Heart right ventricle (tissue), 16 donors: Measurements from ENCODE around the gene LRP1. TPM values are rescaled to one million over a fixed set of nuclear protein-coding genes. Genes with fewer than 3 reads are reported as not detected.

ENCODE experiments used
- ATAC-seq, 8 donors: fragments of 200-7000 bp; cut with Tn5 transposase; one replicate each; pipeline ENCODE4 v1.9.1; 2020; ENCODE audit warnings: mild to moderate bottlenecking in 8 of 8, moderate library complexity in 8 of 8, moderate number of reproducible peaks in 1 of 8
- DNase-seq, 2 donors: peaks; one replicate each; pipeline ENCODE4 v3.0.0-alpha.2; 2020
- H3K27ac ChIP-seq, 10 donors: fragments of 200-600 bp; sonication (generic) in 2 of 10; one replicate each; pipeline versions ENCODE4 v1.5.0 to v1.8.0; 2020 to 2022; ENCODE audit warnings: mild to moderate bottlenecking in 3 of 10
- H3K27me3 ChIP-seq, 7 donors: fragments of 200-600 bp; one replicate each; pipeline ENCODE4 v1.8.0; 2021 to 2022; ENCODE audit warnings: mild to moderate bottlenecking in 2 of 7
- H3K36me3 ChIP-seq, 9 donors: fragments of 200-600 bp; sonication (generic) in 1 of 9; one replicate each; pipeline versions ENCODE4 v1.5.0 to v1.8.0; 2020 to 2022; ENCODE audit warnings: mild to moderate bottlenecking in 2 of 9
- H3K4me1 ChIP-seq, 9 donors: fragments of 200-600 bp; sonication (generic) in 1 of 9; one replicate each; pipeline versions ENCODE4 v1.5.0 to v1.8.0; 2020 to 2022; ENCODE audit warnings: mild to moderate bottlenecking in 4 of 9
- H3K4me3 ChIP-seq, 10 donors: fragments of 200-600 bp; sonication (generic) in 2 of 10; one replicate each; pipeline versions ENCODE4 v1.5.0 to v1.8.0; 2020 to 2022; ENCODE audit warnings: mild to moderate bottlenecking in 7 of 10, moderate library complexity in 2 of 10
- H3K9me3 ChIP-seq, 11 donors: fragments of 200-600 bp in 10 of 11; sonication (generic) in 2 of 11; one replicate each; pipeline versions ENCODE4 v1.5.0 to v1.8.0; 2013 to 2022; ENCODE audit warnings: mild to moderate bottlenecking in 2 of 11, control low read depth in 1 of 11, moderate library complexity in 1 of 11
- CTCF ChIP-seq, 9 donors: fragments of 200-600 bp; sonication (generic) in 2 of 9; IDR thresholded peaks; one replicate each; pipeline versions ENCODE4 v1.5.0 to v1.8.0; 2021 to 2022; ENCODE audit warnings: antibody characterized with exemption in 9 of 9, mild to moderate bottlenecking in 5 of 9, moderate library complexity in 1 of 9
- WGBS, 2 donors: extraction: QIAGEN DNeasy Blood & Tissue Kit; methylation state at CpG; one replicate each; pipeline ENCODE4 v1.1.7; 2013; ENCODE audit warnings: inconsistent platforms in 1 of 2; 5-methylcytosine and 5-hydroxymethylcytosine counted together
- intact Hi-C, 10 donors: fragments of 100-400 bp; cut with DNase I; formaldehyde crosslinking; loops; one replicate each; pipeline versions ENCODE4 v1.11.1 to v1.14.2; 2022
- polyA plus RNA-seq, 2 donors: library from polyadenylated mRNA; stranded (reverse); fragments of 200-250 nt; gene quantifications; one replicate each; pipeline ENCODE4 v1.2.3, GENCODE V29; 2013
- total RNA-seq, 10 donors: library from RNA; stranded (reverse); fragmentation: NEBNext Ultra II Directional in 3 of 10; extraction: Animal tissue kit (Norgen Biotek cat#: 25700) in 3 of 10; gene quantifications; one replicate each; pipeline versions ENCODE4 v1.2.1 to v1.2.4, GENCODE V29; 2021 to 2023
- donor health status: Arrhythmogenic right ventricular cardiomyopathy.
- donor health status: ischemic (EF 13 %, LVEDD 7.1; RV severe dilation, severe dysfunction).
- donor health status: healthy with polysubstance abuse.
- donor health status: DM: no; HTN: yes; CAD: no.
- donor health status: DM: no; HTN: no; CAD: no.
- donor health status: ischemic (EF 25% LVEDD 6.9; RV normal size, moderate dysfunction).
- donor health status: ischemic (EF 25% LVEDD 5.7; RV mildly dilated, moderate dysfunction).
- donor health status: healthy.
- donor health status: DM: yes; HTN: yes; CAD: no.
- donor health status: Ischemic cardiomyopathy.
- donor health status: ischemic (EF 35%, LVEDD 5.7; RV mildly dilated, moderate dysfunction).
- donor health status: nonischemic (EF 11% LVEDD 7.7; RV severe dilation, severe dysfunction).
- donor health status: DM: yes; HTN: yes; CAD: no.
- donor health status: PGD.
- donor health status: ischemic (EF 29% LVEDD 5.4; RV normal size, mild dysfunction).
- donor health status: nonischemic (EF 23%, LVEDD 6.1; RV moderate dilation, normal function).

Gene LRP1
- total and polyA plus RNA-seq, 12 donors = 46.3 to 259 (median 69.3) TPM

DNA sequence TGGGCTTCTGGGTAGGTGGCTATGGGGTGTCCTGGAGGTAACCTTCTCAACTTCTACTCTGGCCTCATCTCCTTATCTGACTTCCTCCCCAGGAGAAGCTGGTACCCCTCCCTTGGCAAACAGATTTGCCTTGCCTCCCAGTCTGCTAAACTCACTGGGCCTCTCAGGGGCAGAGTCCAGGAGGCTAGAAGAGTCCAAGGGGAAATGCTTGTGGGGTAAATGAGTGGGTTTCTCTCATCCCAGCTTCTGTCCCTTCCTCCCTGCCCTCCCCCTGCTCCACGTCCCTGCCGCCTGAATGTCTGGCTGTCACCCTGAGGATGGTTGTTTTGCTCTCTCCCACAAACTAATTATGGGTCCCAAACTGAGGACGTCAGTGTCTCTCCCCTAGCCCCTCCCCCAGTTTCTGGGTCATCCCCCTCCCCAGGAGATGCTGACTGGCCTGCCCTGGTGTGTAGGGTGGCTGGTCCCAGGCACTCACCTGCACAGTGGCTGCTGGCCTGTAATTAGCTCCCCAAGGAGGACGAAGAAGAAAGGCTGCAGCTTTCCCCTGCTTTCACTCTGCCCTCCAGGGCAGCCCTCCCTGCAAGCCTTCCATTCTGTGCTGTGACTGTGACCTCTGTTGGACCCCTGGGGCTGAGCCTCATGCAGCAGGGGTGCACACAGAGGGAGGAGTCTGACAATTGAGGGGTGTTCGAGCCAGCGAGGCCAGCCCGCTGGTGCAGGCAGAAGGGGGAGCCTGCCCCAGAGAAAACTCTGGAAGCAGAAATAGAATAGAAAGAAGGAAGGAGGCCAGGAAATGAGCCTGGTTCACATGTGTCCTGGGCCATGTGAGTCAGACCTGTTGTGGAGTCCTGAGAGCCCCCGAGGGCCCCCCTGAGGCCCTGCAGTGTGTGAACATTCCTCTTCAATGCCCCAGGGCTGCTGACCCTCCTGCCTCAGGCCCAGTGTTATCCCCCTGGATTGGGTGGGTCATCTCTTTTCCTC lies 19.0 kb downstream of the LRP1 start, which contains the start of gene LRP1-AS:
Gene LRP1-AS (minus strand): TSS at position 659 of the 984 bp plus-strand sequence.
- H3K27me3 ChIP-seq = no peaks in the 10 kb centered on the region
- H3K9me3 ChIP-seq = no peaks in the 10 kb centered on the region
- H3K4me3 ChIP-seq = no peak within 1 kb of the TSS
- H3K36me3 ChIP-seq = peaks cover 0 to 89% (median 13%) of the 10 kb centered on the region in 9 donors
- H3K27ac ChIP-seq = peak within 1 kb of the TSS; percentile 46 to 93 (median 86)
- peaks cover 45 to 95% (median 87%) of the 10 kb centered on the region in 9 donors for H3K4me1 ChIP-seq
- TF ChIP-seq CTCF (IDR thresholded peaks at IDR 0.05) = no peak
- ATAC-seq (peak in 3 of 8 donors; percentile 12 to 27 (median 14)), DNase-seq (no peak)
- 58% methylated on average over 8 of the region's 8 CpGs for WGBS, 2 donors
- intact Hi-C loops = no loop called here

DNA sequence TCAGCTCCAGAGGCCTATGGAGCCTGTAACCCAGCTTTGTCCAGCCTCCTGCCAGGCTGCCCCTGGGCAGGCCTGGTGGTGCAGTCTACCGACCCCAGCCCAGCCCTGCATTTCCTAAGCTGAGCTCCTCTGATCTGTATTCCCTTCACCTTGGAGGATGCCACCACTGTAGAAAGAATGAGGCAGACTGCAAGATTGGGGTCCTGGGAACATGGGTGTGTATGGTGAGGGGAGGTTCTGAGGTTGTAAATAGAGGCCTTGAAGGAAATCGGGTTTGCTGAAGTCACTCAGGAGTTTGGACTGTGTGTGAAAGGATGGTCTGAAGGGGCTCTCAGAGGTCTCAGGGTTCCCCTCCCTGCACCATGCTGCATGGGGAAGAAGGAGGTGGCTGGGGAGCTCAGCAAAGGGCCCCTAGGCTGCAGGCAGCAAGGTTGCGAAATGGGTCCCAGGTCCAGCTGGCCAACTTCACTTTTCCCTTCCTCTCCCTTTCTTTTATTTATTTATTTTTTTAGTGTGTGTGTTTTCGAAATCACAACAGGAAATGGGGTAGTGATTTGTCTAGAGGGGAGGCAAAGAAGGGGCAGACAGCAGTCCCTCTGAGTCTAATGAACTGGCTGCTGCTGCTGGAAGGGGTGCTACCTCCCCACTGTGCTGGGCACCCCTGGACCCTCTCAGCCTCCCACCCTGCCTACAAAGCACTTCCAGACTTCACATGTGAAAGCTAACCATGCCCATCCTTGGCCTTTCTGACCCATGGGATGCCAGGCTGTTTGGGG lies 20.4 kb downstream of the LRP1 start:
- 52 to 62% methylated on average over 4 of the region's 4 CpGs for WGBS, 2 donors
- no peak for TF ChIP-seq CTCF (IDR thresholded peaks at IDR 0.05)

DNA sequence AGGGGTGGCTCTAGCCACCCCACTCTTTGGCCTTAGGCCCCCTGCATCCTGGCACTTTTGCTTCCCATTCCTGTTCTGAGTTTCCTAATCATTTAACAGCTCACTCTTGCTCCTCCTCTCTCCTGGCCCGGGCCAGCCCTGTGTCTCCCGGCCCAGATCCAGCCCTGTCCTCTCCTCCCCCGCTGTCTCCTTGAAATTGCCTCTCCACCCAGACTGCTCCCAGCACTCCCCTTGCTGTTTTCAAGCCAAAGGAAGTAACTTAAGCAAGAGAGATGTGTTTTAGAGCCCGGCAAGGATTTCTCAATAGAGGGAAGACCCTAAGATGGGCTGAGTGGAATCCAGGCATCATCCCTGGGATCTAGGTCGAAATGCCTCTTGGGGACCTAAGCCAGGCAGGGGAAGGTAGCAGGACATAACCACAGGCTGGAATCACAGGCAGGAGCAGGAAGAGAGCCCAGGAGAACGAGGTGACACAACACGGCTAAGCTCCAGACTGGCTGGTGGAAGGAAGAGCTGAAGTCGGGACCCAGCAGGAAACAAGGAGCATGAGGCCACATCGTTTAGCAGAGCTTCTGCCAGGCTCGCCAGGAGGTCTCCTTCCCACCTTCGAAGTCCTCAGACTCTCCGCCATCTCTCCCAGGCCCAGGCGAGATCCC lies 21.1 kb downstream of the LRP1 start:
- intact Hi-C loops = no loop called here
- Histone ChIP-seq H3K4me1 (peaks cover 51 to 99% (median 86%) of the 10 kb centered on the region in 9 donors), H3K36me3 (peaks cover 0 to 82% (median 13%) of the 10 kb centered on the region in 9 donors), H3K9me3 (no peaks in the 10 kb centered on the region), H3K4me3 (peak overlapping the region in 2 of 10 donors; percentile 2 to 20), H3K27me3 (no peaks in the 10 kb centered on the region), H3K27ac (peak overlapping the region; percentile 46 to 93 (median 86))
- no peak for TF ChIP-seq CTCF (IDR thresholded peaks at IDR 0.05)
- WGBS, 2 donors = 34 to 50% methylated on average over 13 of the region's 13 CpGs
- peak; percentile 80 to 89 (median 84) for ATAC-seq
- peak; percentile 75 to 77 for DNase-seq

More for the DNA sequence above, 20.4 kb downstream of the LRP1 start:
- H3K9me3 ChIP-seq = no peaks in the 10 kb centered on the region
- peaks cover 0 to 84% (median 13%) of the 10 kb centered on the region in 9 donors for H3K36me3 ChIP-seq
- H3K4me3 ChIP-seq = peak overlapping the region in 2 of 10 donors; percentile 2 to 20
- peak; percentile 57 to 71 for DNase-seq
- no peaks in the 10 kb centered on the region for H3K27me3 ChIP-seq
- ATAC-seq = peak; percentile 33 to 69 (median 46)
- H3K4me1 ChIP-seq = peaks cover 51 to 94% (median 87%) of the 10 kb centered on the region in 9 donors
- H3K27ac ChIP-seq = peak overlapping the region; percentile 46 to 93 (median 86)
- intact Hi-C loops = no loop called here
